ENCODE results near the gene FOXK1.

Gene FOXK1

GRCh38 chr7:4744391-4745264 lies 62.5 kb downstream of the FOXK1 start:
- peak; percentile 36 to 66 for DNase-seq (ENCODE audit: low read depth in 2 of 2)

- DNase-seq (ENCODE audit: low read depth in 2 of 2), result no peak
Observed at GRCh38 chr7:4745265-4745919, 63.3 kb downstream of the FOXK1 start.

- DNase-seq (ENCODE audit: low read depth in 2 of 2), result no peak
Observed at GRCh38 chr7:4745971-4746919, 64.2 kb downstream of the FOXK1 start.

- no peak for DNase-seq (ENCODE audit: low read depth in 2 of 2)
Observed at GRCh38 chr7:4747013-4747412, 64.9 kb downstream of the FOXK1 start.

- no peak for DNase-seq (ENCODE audit: low read depth in 2 of 2)
Observed at GRCh38 chr7:4747746-4748145, 65.7 kb downstream of the FOXK1 start.

GRCh38 chr7:4748231-4748681 lies 66.2 kb downstream of the FOXK1 start:
- DNase-seq (ENCODE audit: low read depth in 2 of 2), result no peak

GRCh38 chr7:4749363-4749762 lies 67.3 kb downstream of the FOXK1 start:
- DNase-seq (ENCODE audit: low read depth in 2 of 2), result no peak

GRCh38 chr7:4749798-4750197 lies 67.7 kb downstream of the FOXK1 start:
- DNase-seq (ENCODE audit: low read depth in 2 of 2), result no peak

GRCh38 chr7:4751398-4751947 lies 69.4 kb downstream of the FOXK1 start:
- DNase-seq (ENCODE audit: low read depth in 2 of 2), result no peak

- peak; percentile 67 to 68 for DNase-seq (ENCODE audit: low read depth in 2 of 2)
Observed at GRCh38 chr7:4753598-4754432, 71.7 kb downstream of the FOXK1 start.

- no peak for DNase-seq (ENCODE audit: low read depth in 2 of 2)
Observed at GRCh38 chr7:4754433-4755010, 72.4 kb downstream of the FOXK1 start.

GRCh38 chr7:4755045-4755444 lies 73.0 kb downstream of the FOXK1 start:
- DNase-seq (ENCODE audit: low read depth in 2 of 2), result no peak

GRCh38 chr7:4758111-4758510 lies 76.0 kb downstream of the FOXK1 start:
- no peak for DNase-seq (ENCODE audit: low read depth in 2 of 2)

- no peak for DNase-seq (ENCODE audit: low read depth in 2 of 2)
Observed at GRCh38 chr7:4758791-4759190, 76.7 kb downstream of the FOXK1 start.

GRCh38 chr7:4759211-4759610 lies 77.1 kb downstream of the FOXK1 start:
- DNase-seq (ENCODE audit: low read depth in 2 of 2), result no peak

GRCh38 chr7:4760952-4761351 lies 78.9 kb downstream of the FOXK1 start:
- DNase-seq (ENCODE audit: low read depth in 2 of 2), result no peak

- DNase-seq (ENCODE audit: low read depth in 2 of 2), result no peak
Observed at GRCh38 chr7:4762121-4763055, 80.3 kb downstream of the FOXK1 start.

GRCh38 chr7:4763091-4763793 lies 81.1 kb downstream of the FOXK1 start:
- DNase-seq (ENCODE audit: low read depth in 2 of 2), result no peak

GRCh38 chr7:4763794-4764185 lies 81.7 kb downstream of the FOXK1 start:
- DNase-seq (ENCODE audit: low read depth in 2 of 2), result no peak

All from stimulated activated CD8-positive, alpha-beta memory T cell treated with anti-CD3 and anti-CD28 coated beads, Interleukin-7, amount 100 ng/mL, for 4 hours (primary cell).